SK-N-MC (cell line): ENCODE measurements around the gene OR1F1.

ENCODE experiments used
- DNase-seq: peaks from one replicate; pipeline ENCODE4 v3.0.0-alpha.2; 2011; ENCODE audit warnings: low read depth, low spot score
- H3K27ac ChIP-seq: fragments of 200-600 bp; sonication (generic); 2 replicates; pipeline ENCODE4 v1.5.1; 2016; ENCODE audit warnings: mixed run types
- H3K36me3 ChIP-seq: fragments of 200-600 bp; sonication (generic); 2 replicates; pipeline ENCODE4 v1.6.1; 2017; ENCODE audit warnings: antibody characterized with exemption, low read length, mixed read lengths; ENCODE audit not compliant: insufficient read depth
- H3K4me3 ChIP-seq: fragments of 200-600 bp; sonication (generic); 2 replicates; pipeline ENCODE4 v1.5.1; 2016
- H3K9ac ChIP-seq: fragments of 200-600 bp; sonication (generic); 2 replicates; pipeline ENCODE4 v1.8.0; 2017; ENCODE audit warnings: mixed run types, mixed read lengths; ENCODE audit not compliant: insufficient read length
- H3K9me3 ChIP-seq: fragments of 200-600 bp; sonication (generic); 2 replicates; pipeline ENCODE4 v1.6.1; 2017; ENCODE audit warnings: low read depth, mild to moderate bottlenecking, antibody characterized with exemption, low read length, moderate library complexity, mixed read lengths
- EZH2 ChIP-seq: fragments of 200-600 bp; sonication (generic); IDR thresholded peaks from one replicate; pipeline ENCODE4 v1.6.1; 2017; ENCODE audit warnings: antibody characterized with exemption
- FOXP2 ChIP-seq: optimal IDR thresholded peaks from 2 replicates; pipeline ENCODE3; 2011; ENCODE audit warnings: mild to moderate bottlenecking, moderate library complexity; ENCODE audit not compliant: insufficient read depth; ENCODE audit errors: extremely low read length, control extremely low read depth
- POLR2AphosphoS5 ChIP-seq: IDR thresholded peaks from 2 replicates; pipeline ENCODE4 v1.6.1; 2012; ENCODE audit warnings: mild to moderate bottlenecking, low read depth, low read length, borderline replicate concordance

The OR1F1 gene

GRCh38 chr16:3216263-3216640 is 28.2 kb downstream of the OR1F1 start:
- Histone ChIP-seq H3K27ac (no peak overlapping the region), H3K9me3 (no peaks in the 10 kb centered on the region), H3K36me3 (no peaks in the 10 kb centered on the region), H3K9ac (no peak overlapping the region), H3K4me3 (no peak overlapping the region)
- no peak for DNase-seq
- no peak for TF ChIP-seq POLR2AphosphoS5
- no peak for TF ChIP-seq FOXP2
- TF ChIP-seq EZH2, result no peak

- H3K9ac ChIP-seq, result no peak overlapping the region
- no peak overlapping the region for H3K27ac ChIP-seq
- H3K4me3 ChIP-seq, result no peak overlapping the region
- DNase-seq, result no peak
- H3K36me3 ChIP-seq, result peaks cover 36% of the 10 kb centered on the region
- TF ChIP-seq FOXP2 (no peak), POLR2AphosphoS5 (no peak), EZH2 (no peak)
- H3K9me3 ChIP-seq, result peaks cover 30% of the 10 kb centered on the region
These were observed 32.8 kb downstream of the OR1F1 start for GRCh38 chr16:3220839-3221238.

- TF ChIP-seq FOXP2 (no peak), EZH2 (no peak), POLR2AphosphoS5 (no peak)
- H3K9ac ChIP-seq, result no peak overlapping the region
- H3K27ac ChIP-seq, result no peak overlapping the region
- DNase-seq, result no peak
- H3K4me3 ChIP-seq, result no peak overlapping the region
- H3K36me3 ChIP-seq, result peaks cover 66% of the 10 kb centered on the region
- H3K9me3 ChIP-seq, result peaks cover 46% of the 10 kb centered on the region
These were observed 36.0 kb downstream of the OR1F1 start for GRCh38 chr16:3223913-3224515.

DNA sequence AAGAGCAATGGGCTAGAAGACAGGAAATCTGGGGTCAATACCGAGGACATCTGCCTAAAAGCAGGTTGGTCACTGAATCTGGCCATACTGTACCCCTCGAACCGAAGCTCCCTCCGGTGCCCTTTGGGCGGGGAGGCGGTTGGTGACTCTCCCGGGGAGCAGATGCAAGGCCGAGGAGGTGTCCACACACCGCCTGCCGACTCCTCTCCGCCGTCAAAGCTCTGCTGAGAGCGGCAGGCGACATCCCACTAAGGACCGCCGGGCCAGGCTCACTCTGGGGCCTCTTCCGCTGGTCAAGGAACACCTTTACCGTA is 46.5 kb downstream of the OR1F1 start:
- H3K4me3 ChIP-seq, result peak overlapping the region; percentile 100
- peaks cover 44% of the 10 kb centered on the region for H3K36me3 ChIP-seq
- no peak for DNase-seq
- peaks cover 5% of the 10 kb centered on the region; the same call in 1 of the 2 replicates for H3K9me3 ChIP-seq
- peak overlapping the region; percentile 97 for H3K9ac ChIP-seq
- peak overlapping the region; percentile 96 for H3K27ac ChIP-seq
- no peak for TF ChIP-seq FOXP2
- TF ChIP-seq POLR2AphosphoS5, result no peak
- no peak for TF ChIP-seq EZH2

GRCh38 chr16:3234857-3235561 is 47.0 kb downstream of the OR1F1 start, which contains the start of gene ZNF200:
TSS of gene ZNF200 (minus strand) at chr16:3235158. CDS start at chr16:3233755, 1,403 bp downstream.
- Histone ChIP-seq H3K4me3 (peak within 1 kb of the TSS; percentile 100), H3K36me3 (peaks cover 39% of the 10 kb centered on the region), H3K27ac (peak within 1 kb of the TSS; percentile 96), H3K9ac (peak within 1 kb of the TSS; percentile 97), H3K9me3 (peaks cover 5% of the 10 kb centered on the region; the same call in 1 of the 2 replicates)
- peak; percentile 61 for DNase-seq
- peak; percentile 91 for TF ChIP-seq POLR2AphosphoS5
- no peak for TF ChIP-seq FOXP2
- no peak for TF ChIP-seq EZH2

GRCh38 chr16:3235856-3236669 is 48.1 kb downstream of the OR1F1 start:
- no peak for DNase-seq
- TF ChIP-seq EZH2 (no peak), FOXP2 (no peak), POLR2AphosphoS5 (no peak)
- no peak overlapping the region for H3K9ac ChIP-seq

GRCh38 chr16:3241761-3242160 is 53.8 kb downstream of the OR1F1 start:
- TF ChIP-seq FOXP2, result no peak
- no peak for TF ChIP-seq EZH2
- TF ChIP-seq POLR2AphosphoS5, result no peak
- H3K36me3 ChIP-seq, result no peaks in the 10 kb centered on the region
- H3K4me3 ChIP-seq, result no peak overlapping the region
- no peak overlapping the region for H3K27ac ChIP-seq
- no peaks in the 10 kb centered on the region for H3K9me3 ChIP-seq
- DNase-seq, result no peak
- no peak overlapping the region for H3K9ac ChIP-seq

More at GRCh38 chr16:3235856-3236669, 48.1 kb downstream of the OR1F1 start:
- Histone ChIP-seq H3K27ac (no peak overlapping the region), H3K9me3 (0 out of 2 replicates have a peak, but pooled peaks cover 5% of the 10 kb centered on the region), H3K4me3 (no peak overlapping the region), H3K36me3 (peaks cover 28% of the 10 kb centered on the region)

DNA sequence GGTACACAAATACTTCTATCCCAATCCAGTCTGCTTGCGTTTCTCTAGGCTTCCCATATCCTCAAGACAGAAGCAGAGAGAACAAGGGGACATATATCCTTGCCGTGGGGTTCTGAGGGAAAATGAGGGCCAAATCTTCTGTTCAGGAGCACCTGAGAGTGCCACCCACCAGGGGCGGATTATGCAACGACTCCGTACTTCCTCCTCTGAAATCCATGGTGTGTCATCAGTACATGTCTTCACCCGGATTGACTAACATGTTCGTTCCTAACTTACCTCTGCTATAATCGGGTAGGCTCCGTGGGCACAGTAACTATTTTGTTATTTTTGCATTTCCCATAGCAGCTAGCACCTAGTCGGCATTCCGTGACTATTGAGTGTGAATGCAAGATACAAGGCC is 54.7 kb downstream of the OR1F1 start:
- no peak for DNase-seq
- Histone ChIP-seq H3K36me3 (no peaks in the 10 kb centered on the region), H3K9ac (no peak overlapping the region), H3K4me3 (no peak overlapping the region), H3K9me3 (no peaks in the 10 kb centered on the region), H3K27ac (no peak overlapping the region)
- no peak for TF ChIP-seq FOXP2
- no peak for TF ChIP-seq POLR2AphosphoS5
- TF ChIP-seq EZH2, result no peak
